Ovary (tissue), 9 donors: ENCODE results near the gene RALGAPB. TPM values are rescaled to one million over a fixed set of nuclear protein-coding genes. Genes with fewer than 3 reads are reported as not detected.
A peak's percentile ranks its signal among the peaks of the same experiment; 100 is the strongest.

Experiments used
- DNase-seq, 5 donors: peaks; one replicate each; pipeline ENCODE4 v3.0.0-alpha.2; 2019 to 2020
- H3K27ac ChIP-seq, 2 donors: fragments of 200-600 bp; one replicate each; pipeline versions ENCODE4 v1.5.1 to v1.8.0; 2019 to 2022
- H3K27me3 ChIP-seq: fragments of 200-600 bp; one replicate; pipeline ENCODE4 v1.8.0; 2022
- H3K36me3 ChIP-seq: fragments of 200-600 bp; sonication (generic); one replicate; pipeline ENCODE4 v1.5.1; 2019
- H3K4me1 ChIP-seq: one replicate; pipeline ENCODE4 v1.8.1; 2013; ENCODE audit warnings: mild to moderate bottlenecking, moderate library complexity; ENCODE audit not compliant: insufficient read depth
- H3K4me3 ChIP-seq: fragments of 200-600 bp; sonication (generic); one replicate; pipeline ENCODE4 v1.5.1; 2017
- H3K9me3 ChIP-seq, 2 donors: fragments of 200-600 bp in 1 of 2; sonication (generic) in 1 of 2; one replicate each; pipeline versions ENCODE4 v1.5.1 to v1.8.1; 2013 to 2019; ENCODE audit warnings: mild to moderate bottlenecking in 1 of 2, moderate library complexity in 1 of 2
- EP300 ChIP-seq: sonication (generic); formaldehyde crosslinking; IDR thresholded peaks from one replicate; pipeline ENCODE4 v1.6.1; 2017; ENCODE audit warnings: antibody characterized with exemption
- POLR2A ChIP-seq: fragments of 450-650 bp; IDR thresholded peaks from one replicate; pipeline ENCODE4 v1.6.1; 2017; ENCODE audit warnings: antibody characterized with exemption, mild to moderate bottlenecking, moderate library complexity
- WGBS, 3 donors: extraction: QIAGEN DNeasy Blood & Tissue Kit in 1 of 3; methylation state at CpG; one replicate each; pipeline versions ENCODE4 v1.1.5 to v1.1.7; 2013 to 2017; 5-methylcytosine and 5-hydroxymethylcytosine counted together
- intact Hi-C, 4 donors: fragments of 100-400 bp; cut with DNase I; formaldehyde crosslinking; loops; one replicate each; pipeline versions ENCODE4 v1.11.0 to v1.15.1; 2022 to 2023
- polyA plus RNA-seq, 2 donors: library from polyadenylated mRNA; stranded (reverse); fragments of 200-250 nt in 1 of 2; fragments of 350-450 nt in 1 of 2; fragmentation: Illumina TruSeq in 1 of 2; extraction: RNeasy Lipid Tissue Mini Kit (QIAGEN cat#74804) in 1 of 2; gene quantifications; one replicate each; pipeline ENCODE4 v1.2.3, GENCODE V29; 2013 to 2014
- total RNA-seq, 7 donors: library from RNA; depleted of rRNA in 2 of 7; stranded (reverse); fragments of >200 nt in 2 of 7; fragmentation: NEBNext Ultra II Directional in 3 of 7; extraction: Animal tissue kit (Norgen Biotek cat#: 25700) in 3 of 7; gene quantifications; one replicate each; pipeline versions ENCODE4 v1.1.0 to v1.2.4, GENCODE V29; 2016 to 2023
- TF ChIP-seq, protein P1 (sequence below), 3 donors: fragments of 450-650 bp in 2 of 3; fragments of 200-600 bp in 1 of 3; IDR thresholded peaks; one replicate each; pipeline versions ENCODE4 v1.5.1 to v1.8.0; 2016 to 2022; ENCODE audit warnings: antibody characterized with exemption in 3 of 3, mild to moderate bottlenecking in 1 of 3
- donor health status: DM: no; HTN: no; CAD: no; lungs with moderate emphysema.
- donor health status: DM: no; HTN: no; CAD: no.
- donor health status: Bipolar disorder and iron deficiency.
- donor health status: DM: yes; HTN: yes; CAD: no.
- donor health status: DM: no; HTN: no; CAD: no.
- donor health status: DM: yes; HTN: yes; CAD: no.

RALGAPB gene
- total and polyA plus RNA-seq, 9 donors, result 10.4 to 41.3 (median 30.0) TPM

DNA sequence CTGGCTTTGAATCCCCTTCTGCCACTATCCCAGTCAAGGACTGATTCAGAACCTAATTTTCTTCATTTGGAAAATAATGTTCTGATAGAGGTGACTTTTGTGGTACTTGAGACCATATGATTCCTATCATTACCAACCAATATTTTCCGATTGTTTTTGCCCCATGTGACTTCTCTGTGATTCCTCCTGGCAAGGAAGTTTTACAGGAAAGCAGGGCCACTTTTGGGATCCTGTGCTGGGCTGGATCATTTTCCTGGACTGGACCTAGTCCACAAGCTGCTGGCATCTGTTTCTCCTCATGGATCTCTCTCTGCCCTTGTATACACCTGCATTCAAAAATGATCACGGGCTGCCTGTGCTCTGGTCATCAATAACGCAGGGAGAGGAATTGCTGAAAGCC is 23.6 kb upstream of the RALGAPB start:
- H3K27me3 ChIP-seq, result no peaks in the 10 kb centered on the region
- no peaks in the 10 kb centered on the region for H3K9me3 ChIP-seq
- intact Hi-C loops, result no loop called here
- no peak overlapping the region for H3K4me3 ChIP-seq
- no peak overlapping the region for H3K27ac ChIP-seq
- no peak for DNase-seq
- H3K4me1 ChIP-seq, result peaks cover 2% of the 10 kb centered on the region
- WGBS, 3 donors, result 83 to 87% (median 86%) methylated on average over 3 of the region's 3 CpGs
- no peaks in the 10 kb centered on the region for H3K36me3 ChIP-seq
- TF ChIP-seq, protein P1, sequence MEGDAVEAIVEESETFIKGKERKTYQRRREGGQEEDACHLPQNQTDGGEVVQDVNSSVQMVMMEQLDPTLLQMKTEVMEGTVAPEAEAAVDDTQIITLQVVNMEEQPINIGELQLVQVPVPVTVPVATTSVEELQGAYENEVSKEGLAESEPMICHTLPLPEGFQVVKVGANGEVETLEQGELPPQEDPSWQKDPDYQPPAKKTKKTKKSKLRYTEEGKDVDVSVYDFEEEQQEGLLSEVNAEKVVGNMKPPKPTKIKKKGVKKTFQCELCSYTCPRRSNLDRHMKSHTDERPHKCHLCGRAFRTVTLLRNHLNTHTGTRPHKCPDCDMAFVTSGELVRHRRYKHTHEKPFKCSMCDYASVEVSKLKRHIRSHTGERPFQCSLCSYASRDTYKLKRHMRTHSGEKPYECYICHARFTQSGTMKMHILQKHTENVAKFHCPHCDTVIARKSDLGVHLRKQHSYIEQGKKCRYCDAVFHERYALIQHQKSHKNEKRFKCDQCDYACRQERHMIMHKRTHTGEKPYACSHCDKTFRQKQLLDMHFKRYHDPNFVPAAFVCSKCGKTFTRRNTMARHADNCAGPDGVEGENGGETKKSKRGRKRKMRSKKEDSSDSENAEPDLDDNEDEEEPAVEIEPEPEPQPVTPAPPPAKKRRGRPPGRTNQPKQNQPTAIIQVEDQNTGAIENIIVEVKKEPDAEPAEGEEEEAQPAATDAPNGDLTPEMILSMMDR (IDR thresholded peaks at IDR 0.05), result no peak
- no peak for TF ChIP-seq EP300
- no peak for TF ChIP-seq POLR2A

DNA sequence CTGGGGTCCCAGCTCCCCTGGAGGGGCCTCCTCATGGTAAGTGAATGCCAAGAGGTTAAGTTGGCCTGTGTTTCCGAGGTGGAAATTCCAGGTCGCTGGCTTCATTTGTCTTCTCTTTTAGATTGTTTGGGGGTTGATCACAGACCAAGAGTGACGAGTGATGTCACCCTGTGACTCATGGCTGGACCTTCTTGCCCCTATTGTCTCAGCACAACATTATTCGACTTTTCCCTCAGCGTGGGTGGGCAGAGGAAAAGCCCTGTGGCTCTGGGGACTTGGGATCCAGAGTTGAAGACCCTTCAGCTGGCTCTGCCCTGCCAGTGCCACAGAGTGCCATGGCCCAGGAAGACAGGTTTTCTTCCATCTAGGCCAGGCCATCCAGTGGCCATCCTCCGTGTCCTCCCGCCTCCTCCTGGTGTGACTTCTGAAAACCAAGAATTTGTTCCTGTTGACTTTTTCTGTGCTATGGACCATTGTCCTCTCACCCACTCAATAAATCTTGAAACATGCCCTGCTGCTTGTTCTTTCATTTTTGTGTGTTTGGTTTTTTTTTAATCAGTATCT is 22.1 kb upstream of the RALGAPB start:
- intact Hi-C loops, result no loop called here
- 84 to 95% (median 93%) methylated on average over 7 of the region's 7 CpGs for WGBS, 3 donors
- Histone ChIP-seq H3K4me1 (peaks cover 2% of the 10 kb centered on the region), H3K9me3 (no peaks in the 10 kb centered on the region), H3K4me3 (no peak overlapping the region), H3K27ac (no peak overlapping the region), H3K27me3 (no peaks in the 10 kb centered on the region), H3K36me3 (no peaks in the 10 kb centered on the region)
- peak in 1 of 5 donors; percentile 4 for DNase-seq
- no peak for TF ChIP-seq POLR2A

DNA sequence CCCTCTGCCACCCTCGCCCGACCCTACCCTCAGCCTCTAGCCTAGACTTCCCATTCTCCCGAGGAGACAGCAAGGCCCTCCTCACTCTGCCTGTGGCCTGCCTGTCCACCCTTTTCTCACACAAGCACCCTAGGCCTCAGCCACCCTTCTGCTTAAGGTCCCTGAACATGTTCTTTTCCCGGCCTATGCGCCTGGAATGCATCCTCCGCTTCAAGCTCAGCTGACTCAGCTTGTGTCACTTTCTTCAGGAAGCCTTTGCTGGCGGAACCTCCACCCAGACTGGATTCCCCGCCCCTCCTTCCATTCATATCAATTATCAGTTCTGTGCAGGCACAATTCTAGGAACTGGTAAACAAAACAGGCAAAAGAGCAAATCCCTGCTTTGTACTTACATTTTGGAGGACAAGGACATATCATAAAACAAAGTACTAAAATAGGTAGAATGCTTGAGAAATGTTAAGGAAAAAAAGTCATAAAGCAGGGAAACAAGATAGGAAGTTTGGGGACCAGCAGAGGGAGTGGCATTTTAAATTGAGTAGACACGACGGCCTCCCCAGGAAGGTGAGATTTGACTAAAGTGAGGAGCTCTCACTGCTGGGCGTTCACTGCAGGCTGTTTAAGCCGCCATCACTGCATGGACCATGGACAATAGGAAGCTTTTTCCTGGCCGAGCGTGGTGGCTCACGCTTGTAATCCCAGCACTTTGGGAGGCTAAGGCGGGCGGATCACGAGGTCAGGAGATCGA is 19.6 kb upstream of the RALGAPB start:
- Histone ChIP-seq H3K4me1 (no peaks in the 10 kb centered on the region), H3K9me3 (no peaks in the 10 kb centered on the region), H3K4me3 (no peak overlapping the region), H3K27ac (no peak overlapping the region), H3K36me3 (no peaks in the 10 kb centered on the region), H3K27me3 (no peaks in the 10 kb centered on the region)
- DNase-seq, result no peak
- TF ChIP-seq POLR2A (no peak), EP300 (no peak)
- TF ChIP-seq, protein P1 (IDR thresholded peaks at IDR 0.05), result no peak
- intact Hi-C loops, result no loop called here
- WGBS, 3 donors, result 87 to 90% (median 89%) methylated on average over 16 to 19 of the region's 19 CpGs

DNA sequence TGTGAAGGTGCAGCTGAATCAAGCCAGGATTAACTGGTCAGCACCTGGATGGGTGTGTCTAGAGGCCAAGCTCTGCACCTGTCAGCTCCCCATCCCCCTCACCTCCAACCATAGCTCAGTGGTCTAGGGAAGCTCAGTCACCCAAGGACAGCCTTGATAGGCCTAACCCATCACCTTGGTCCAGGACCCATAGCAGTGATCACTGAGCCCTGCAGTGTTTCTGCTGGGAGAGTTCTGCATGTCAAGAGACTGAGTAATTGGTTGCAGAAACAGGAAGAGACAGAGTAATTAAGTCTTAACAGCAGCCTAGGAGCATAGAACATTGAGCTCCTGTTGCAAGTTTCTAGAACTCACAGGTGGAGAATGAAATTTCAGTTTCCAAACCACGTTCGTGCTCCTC is 18.7 kb upstream of the RALGAPB start:
- Histone ChIP-seq H3K27ac (no peak overlapping the region), H3K4me1 (no peaks in the 10 kb centered on the region), H3K4me3 (no peak overlapping the region), H3K27me3 (no peaks in the 10 kb centered on the region), H3K9me3 (no peaks in the 10 kb centered on the region), H3K36me3 (no peaks in the 10 kb centered on the region)
- TF ChIP-seq, protein P1 (IDR thresholded peaks at IDR 0.05), result no peak
- TF ChIP-seq EP300 (no peak), POLR2A (no peak)
- DNase-seq, result peak in 1 of 5 donors; percentile 3
- 91 to 94% (median 93%) methylated on average over 2 of the region's 2 CpGs for WGBS, 3 donors
- intact Hi-C loops, result no loop called here
